Endothelial cell of umbilical vein (primary cell): ENCODE measurements around the gene KCTD2. TPM values are rescaled to one million over a fixed set of nuclear protein-coding genes. Genes with fewer than 3 reads are reported as not detected.

Experiments used
- BruUV-seq: library from RNA; stranded (reverse); fragments of 400-500 nt; replicated peaks from 2 replicates; lab custom pipeline; 2021; lab: Mats Ljungman, UMichigan
- CTCF ChIA-PET: fragments of 300-600, 350-600 bp; sonication (Branson Sonifier 250); formaldehyde crosslinking; loops from one replicate; lab custom pipeline; 2021; ENCODE audit warnings: antibody characterized with exemption, inconsistent platforms; lab: Charles Lee
- POLR2A ChIA-PET: fragments of 300-600, 350-600 bp; sonication (Branson Sonifier 250); formaldehyde crosslinking; loops from one replicate; lab custom pipeline; 2021; ENCODE audit warnings: antibody characterized with exemption, inconsistent platforms; lab: Charles Lee
- DNase-seq: peaks from one replicate; pipeline ENCODE4 v3.0.0-alpha.2; 2011; ENCODE audit warnings: low read depth, low spot score
- FAIRE-seq: peaks from 2 replicates; lab custom pipeline; 2011; peaks lifted over from hg19 to GRCh38; lab: Jason Lieb, UNC
- H2AFZ ChIP-seq: 2 replicates; pipeline ENCODE4 v1.6.0; 2012; ENCODE audit warnings: low read depth, low read length, control low read depth, inconsistent platforms
- H3K27ac ChIP-seq: 2 replicates; pipeline ENCODE4 v1.5.1; 2011; ENCODE audit warnings: low read depth, mild to moderate bottlenecking, control low read depth, low read length, moderate library complexity; ENCODE audit not compliant: insufficient read depth
- H3K27me3 ChIP-seq, 2 experiments: 2 replicates each; pipeline versions ENCODE4 v1.6.0 to v1.6.1; 2011; ENCODE audit warnings: low read length in 2 of 2, mixed read lengths in 1 of 2; ENCODE audit not compliant: control insufficient read depth in 2 of 2, insufficient read depth in 2 of 2
- H3K36me3 ChIP-seq, 2 experiments: 2 replicates in 1 of 2; 3 replicates in 1 of 2; pipeline ENCODE4 v1.5.1; 2011; ENCODE audit warnings: low read length in 2 of 2, mild to moderate bottlenecking in 1 of 2, moderate library complexity in 1 of 2; ENCODE audit not compliant: control insufficient read depth in 2 of 2, insufficient read depth in 2 of 2; ENCODE audit errors: extremely low read depth in 1 of 2
- H3K4me1 ChIP-seq: 3 replicates; pipeline ENCODE4 v1.5.1; 2011; ENCODE audit warnings: mild to moderate bottlenecking, low read length; ENCODE audit not compliant: control insufficient read depth, insufficient read depth; ENCODE audit errors: extremely low read depth
- H3K4me2 ChIP-seq: 2 replicates; pipeline ENCODE4 v1.6.1; 2011; ENCODE audit warnings: low read length, control low read depth, mixed read lengths; ENCODE audit not compliant: insufficient read depth
- H3K4me3 ChIP-seq, 3 experiments: fragments of 200-600 bp in 1 of 3; sonication (generic), shearing (Covaris generic) in 1 of 3; replicated peaks in 1 of 3; 2 replicates each; pipeline ENCODE4 v1.5.1; 2011 to 2016; ENCODE audit warnings: control low read depth in 3 of 3, low read length in 3 of 3, mild to moderate bottlenecking in 2 of 3, inconsistent platforms in 1 of 3, low read depth in 1 of 3, moderate library complexity in 1 of 3; ENCODE audit not compliant: insufficient read depth in 1 of 3
- H3K79me2 ChIP-seq: 2 replicates; pipeline ENCODE4 v1.6.0; 2012; ENCODE audit warnings: low read length, inconsistent platforms; ENCODE audit not compliant: control insufficient read depth, insufficient read depth
- H3K9ac ChIP-seq: replicated peaks from 2 replicates; pipeline ENCODE3; 2011; ENCODE audit warnings: low read length, control low read depth; ENCODE audit not compliant: insufficient read depth; ENCODE audit errors: extremely low read depth
- H3K9me1 ChIP-seq: replicated peaks from 3 replicates; pipeline ENCODE4 v1.6.0; 2011; ENCODE audit warnings: mild to moderate bottlenecking, low read length; ENCODE audit not compliant: control insufficient read depth, insufficient read depth; ENCODE audit errors: extremely low read depth
- H3K9me3 ChIP-seq: replicated peaks from 2 replicates; pipeline ENCODE4 v1.5.1; 2012; ENCODE audit warnings: low read length, inconsistent platforms; ENCODE audit not compliant: control insufficient read depth, insufficient read depth
- H4K20me1 ChIP-seq: replicated peaks from 2 replicates; pipeline ENCODE3; 2011; ENCODE audit warnings: mild to moderate bottlenecking, low read length; ENCODE audit not compliant: control insufficient read depth, insufficient read depth; ENCODE audit errors: extremely low read depth
- EZH2 ChIP-seq: IDR thresholded peaks from 2 replicates; pipeline ENCODE4 v1.6.1; 2012; ENCODE audit warnings: borderline replicate concordance, low read depth, mild to moderate bottlenecking, moderate library complexity, low read length, inconsistent platforms; ENCODE audit not compliant: severe bottlenecking
- FOS ChIP-seq: IDR thresholded peaks from 2 replicates; pipeline ENCODE4 v1.6.1; 2011; ENCODE audit warnings: mild to moderate bottlenecking, low read length, moderate library complexity, borderline replicate concordance; ENCODE audit not compliant: insufficient read depth
- GATA2 ChIP-seq: IDR thresholded peaks from 2 replicates; pipeline ENCODE4 v1.7.0; 2011; ENCODE audit warnings: low read depth, mild to moderate bottlenecking, moderate library complexity, mixed read lengths, low read length; ENCODE audit not compliant: insufficient read length, insufficient read depth
- JUN ChIP-seq: IDR thresholded peaks from 2 replicates; pipeline ENCODE4 v1.6.1; 2011; ENCODE audit warnings: borderline replicate concordance, low read depth; ENCODE audit not compliant: insufficient read length, insufficient read depth
- MYC ChIP-seq: IDR thresholded peaks from one replicate; pipeline ENCODE4 v1.6.1; 2011; ENCODE audit warnings: mild to moderate bottlenecking, low read depth, low read length
- POLR2A ChIP-seq: IDR thresholded peaks from 2 replicates; pipeline ENCODE4 v1.6.1; 2012; ENCODE audit warnings: low read depth, mild to moderate bottlenecking, control low read depth, low read length
- POLR2AphosphoS5 ChIP-seq: IDR thresholded peaks from 2 replicates; pipeline ENCODE4 v1.6.1; 2012; ENCODE audit warnings: low read depth, mild to moderate bottlenecking, control low read depth, low read length, moderate library complexity; ENCODE audit not compliant: insufficient read depth
- dilution Hi-C: fragments of 300-500 bp; cut with MboI; formaldehyde crosslinking; loops from one replicate; pipeline ENCODE4 v1.15.0; 2019; ENCODE audit warnings: low sequenced_read_pairs; ENCODE audit not compliant: extremely low pct_ligation_motif_present
- intact Hi-C: fragments of 100-400 bp; cut with micrococcal nuclease; formaldehyde crosslinking; loops from one replicate; pipeline ENCODE4 v1.10.0; 2022
- polyA plus RNA-seq, 4 experiments: library from polyadenylated mRNA; depleted of rRNA in 3 of 4; stranded (reverse) in 3 of 4; unstranded in 1 of 4; fragments of >200 nt; gene quantifications; 2 replicates each; pipeline versions ENCODE4 v1.2.1 to v1.2.3, GENCODE V29; 2011 to 2012; ENCODE audit warnings: missing spikeins in 1 of 4
- total RNA-seq: library from RNA; stranded (reverse); gene quantifications from 2 replicates; pipeline ENCODE4 v1.2.3, GENCODE V29; 2021
- TF ChIP-seq, protein P1 (sequence below): IDR thresholded peaks from 2 replicates; pipeline ENCODE4 v1.6.1; 2011; ENCODE audit not compliant: insufficient read depth, insufficient read length
- TF ChIP-seq, protein P2 (sequence below), 2 donors: IDR thresholded peaks; 1 replicate in 1 of 2; 2 replicates in 1 of 2; pipeline ENCODE4 v1.5.1; 2011; ENCODE audit warnings: low read length in 2 of 2, mild to moderate bottlenecking in 2 of 2, moderate library complexity in 2 of 2, control low read depth in 1 of 2, inconsistent platforms in 1 of 2, low read depth in 1 of 2; ENCODE audit not compliant: insufficient read depth in 1 of 2; ENCODE audit errors: extremely low read depth in 1 of 2

Gene KCTD2
- total and polyA plus RNA-seq, 2 donors (not counting 3 experiments of a cell fraction or from before 2014, with no cell fraction given): 23.2 to 24.8 TPM

DNA sequence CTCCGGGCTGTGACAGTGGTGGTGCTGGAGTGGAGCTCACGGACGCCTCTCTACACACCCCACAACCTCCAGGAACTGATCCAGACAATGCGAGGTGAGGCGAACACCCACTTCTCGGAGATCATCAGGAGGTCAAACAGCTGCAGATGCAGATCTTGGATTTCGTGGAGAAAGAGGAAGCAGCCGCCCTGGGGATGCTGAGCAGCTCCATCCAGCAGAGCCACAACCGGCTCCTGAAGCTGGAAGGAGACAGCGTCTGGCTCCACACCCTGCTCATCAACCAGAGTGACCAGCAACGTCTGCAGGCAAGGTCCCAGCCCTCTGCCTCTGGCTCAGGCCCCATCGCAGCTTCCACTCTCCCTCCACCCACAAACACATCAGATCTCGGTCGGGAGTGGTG, 27.5 kb downstream of the KCTD2 start:
- Histone ChIP-seq H3K79me2 (no peaks in the 10 kb centered on the region), H3K9me1 (no peaks in the 10 kb centered on the region), H3K9me3 (no peaks in the 10 kb centered on the region), H4K20me1 (no peaks in the 10 kb centered on the region), H3K4me1 (peaks cover 16% of the 10 kb centered on the region), H3K27me3 (no peaks in the 10 kb centered on the region), H3K27ac (no peak overlapping the region), H3K36me3 (no peaks in the 10 kb centered on the region), H3K4me3 (no peak overlapping the region), H2AFZ (no peak overlapping the region), H3K4me2 (no peak overlapping the region), H3K9ac (no peak overlapping the region)
- TF ChIP-seq GATA2 (no peak), POLR2AphosphoS5 (no peak), MYC (no peak), FOS (no peak), EZH2 (no peak), JUN (no peak), POLR2A (no peak)
- TF ChIP-seq, protein P1, sequence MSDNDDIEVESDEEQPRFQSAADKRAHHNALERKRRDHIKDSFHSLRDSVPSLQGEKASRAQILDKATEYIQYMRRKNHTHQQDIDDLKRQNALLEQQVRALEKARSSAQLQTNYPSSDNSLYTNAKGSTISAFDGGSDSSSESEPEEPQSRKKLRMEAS: no peak
- TF ChIP-seq, protein P2, sequence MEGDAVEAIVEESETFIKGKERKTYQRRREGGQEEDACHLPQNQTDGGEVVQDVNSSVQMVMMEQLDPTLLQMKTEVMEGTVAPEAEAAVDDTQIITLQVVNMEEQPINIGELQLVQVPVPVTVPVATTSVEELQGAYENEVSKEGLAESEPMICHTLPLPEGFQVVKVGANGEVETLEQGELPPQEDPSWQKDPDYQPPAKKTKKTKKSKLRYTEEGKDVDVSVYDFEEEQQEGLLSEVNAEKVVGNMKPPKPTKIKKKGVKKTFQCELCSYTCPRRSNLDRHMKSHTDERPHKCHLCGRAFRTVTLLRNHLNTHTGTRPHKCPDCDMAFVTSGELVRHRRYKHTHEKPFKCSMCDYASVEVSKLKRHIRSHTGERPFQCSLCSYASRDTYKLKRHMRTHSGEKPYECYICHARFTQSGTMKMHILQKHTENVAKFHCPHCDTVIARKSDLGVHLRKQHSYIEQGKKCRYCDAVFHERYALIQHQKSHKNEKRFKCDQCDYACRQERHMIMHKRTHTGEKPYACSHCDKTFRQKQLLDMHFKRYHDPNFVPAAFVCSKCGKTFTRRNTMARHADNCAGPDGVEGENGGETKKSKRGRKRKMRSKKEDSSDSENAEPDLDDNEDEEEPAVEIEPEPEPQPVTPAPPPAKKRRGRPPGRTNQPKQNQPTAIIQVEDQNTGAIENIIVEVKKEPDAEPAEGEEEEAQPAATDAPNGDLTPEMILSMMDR (IDR thresholded peaks at IDR 0.05; ENCODE audit: extremely low read depth in 1 of 2, insufficient read depth in 1 of 2, low read depth in 1 of 2, low read length in 2 of 2): no peak
- no TSS peak for BruUV-seq
- dilution Hi-C loops: no loop called here
- intact Hi-C loops: no loop called here
- FAIRE-seq: no peak
- ChIA-PET CTCF (interaction anchor here (1.4 to 3.5 kb wide), 6 partner anchors 11 to 165 kb away, joined by 3 to 15 read pairs (median 10); no protein-coding TSS in a partner anchor), POLR2A (no interaction called here)
- DNase-seq: no peak
